ENCODE measurements around the gene ZBTB38. TPM values are rescaled to one million over a fixed set of nuclear protein-coding genes. Genes with fewer than 3 reads are reported as not detected.

ZBTB38 gene, protein sequence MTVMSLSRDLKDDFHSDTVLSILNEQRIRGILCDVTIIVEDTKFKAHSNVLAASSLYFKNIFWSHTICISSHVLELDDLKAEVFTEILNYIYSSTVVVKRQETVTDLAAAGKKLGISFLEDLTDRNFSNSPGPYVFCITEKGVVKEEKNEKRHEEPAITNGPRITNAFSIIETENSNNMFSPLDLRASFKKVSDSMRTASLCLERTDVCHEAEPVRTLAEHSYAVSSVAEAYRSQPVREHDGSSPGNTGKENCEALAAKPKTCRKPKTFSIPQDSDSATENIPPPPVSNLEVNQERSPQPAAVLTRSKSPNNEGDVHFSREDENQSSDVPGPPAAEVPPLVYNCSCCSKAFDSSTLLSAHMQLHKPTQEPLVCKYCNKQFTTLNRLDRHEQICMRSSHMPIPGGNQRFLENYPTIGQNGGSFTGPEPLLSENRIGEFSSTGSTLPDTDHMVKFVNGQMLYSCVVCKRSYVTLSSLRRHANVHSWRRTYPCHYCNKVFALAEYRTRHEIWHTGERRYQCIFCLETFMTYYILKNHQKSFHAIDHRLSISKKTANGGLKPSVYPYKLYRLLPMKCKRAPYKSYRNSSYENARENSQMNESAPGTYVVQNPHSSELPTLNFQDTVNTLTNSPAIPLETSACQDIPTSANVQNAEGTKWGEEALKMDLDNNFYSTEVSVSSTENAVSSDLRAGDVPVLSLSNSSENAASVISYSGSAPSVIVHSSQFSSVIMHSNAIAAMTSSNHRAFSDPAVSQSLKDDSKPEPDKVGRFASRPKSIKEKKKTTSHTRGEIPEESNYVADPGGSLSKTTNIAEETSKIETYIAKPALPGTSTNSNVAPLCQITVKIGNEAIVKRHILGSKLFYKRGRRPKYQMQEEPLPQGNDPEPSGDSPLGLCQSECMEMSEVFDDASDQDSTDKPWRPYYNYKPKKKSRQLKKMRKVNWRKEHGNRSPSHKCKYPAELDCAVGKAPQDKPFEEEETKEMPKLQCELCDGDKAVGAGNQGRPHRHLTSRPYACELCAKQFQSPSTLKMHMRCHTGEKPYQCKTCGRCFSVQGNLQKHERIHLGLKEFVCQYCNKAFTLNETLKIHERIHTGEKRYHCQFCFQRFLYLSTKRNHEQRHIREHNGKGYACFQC (N-terminal part only)
- total RNA-seq, result 101 TPM

DNA sequence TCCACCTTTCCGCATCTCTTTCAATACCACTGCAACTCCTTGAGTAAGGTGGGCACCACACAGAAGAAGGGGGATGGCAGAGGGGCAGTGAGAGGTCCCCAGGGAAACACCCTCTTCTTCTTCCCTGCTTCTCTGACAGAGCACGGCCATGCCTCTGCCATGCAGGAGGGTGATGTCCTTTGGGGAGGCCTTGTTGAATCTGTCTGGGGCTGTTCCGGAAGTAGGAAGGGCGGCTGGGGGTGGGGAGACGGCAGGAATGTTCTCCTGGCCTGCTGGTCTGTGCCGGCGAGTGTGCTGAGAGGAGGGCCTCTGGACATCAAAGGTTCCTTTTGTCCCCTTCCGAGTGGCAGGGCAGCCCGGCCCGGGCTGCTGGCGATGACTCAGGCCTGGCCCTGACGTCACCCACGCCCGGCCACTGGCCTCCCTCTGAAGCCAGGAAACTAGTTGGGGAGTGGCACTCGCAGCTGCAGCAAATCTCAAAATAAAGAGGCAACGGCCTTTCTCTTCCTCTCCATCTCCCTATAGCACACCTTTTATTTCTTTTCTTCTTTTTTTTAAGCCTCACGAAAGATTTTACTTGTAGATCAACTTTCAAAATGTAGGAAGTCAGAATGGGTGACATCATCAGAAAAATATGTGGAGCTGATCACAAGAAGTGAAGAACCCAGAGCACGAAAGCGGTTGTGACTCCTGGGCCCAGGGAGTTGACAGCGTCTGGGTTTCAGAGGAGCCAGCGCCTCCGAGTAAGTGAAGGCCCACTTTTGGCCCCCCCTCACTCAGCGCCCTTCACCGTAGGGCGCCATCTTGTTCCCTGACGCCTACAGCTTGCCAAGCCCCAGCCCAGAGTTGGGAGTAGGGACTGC is at the start of gene ZBTB38:
Gene ZBTB38 (plus strand): TSS at position 443 of the 863 bp plus-strand sequence. CDS start 73,885 bp downstream, outside the sequence.
- no peaks in the 10 kb centered on the region for H3K27me3 ChIP-seq
- intact Hi-C loops (cut with DNase I), result loop anchor here (1.0 to 5.0 kb wide), 5 partner anchors 35 to 909 kb away; no protein-coding TSS in a partner anchor
- H3K27ac ChIP-seq, result peak within 1 kb of the TSS; percentile 98 to 99
- peaks cover 0 to 7% of the 10 kb centered on the region in 2 donors for H3K36me3 ChIP-seq
- TF ChIP-seq, protein P1, sequence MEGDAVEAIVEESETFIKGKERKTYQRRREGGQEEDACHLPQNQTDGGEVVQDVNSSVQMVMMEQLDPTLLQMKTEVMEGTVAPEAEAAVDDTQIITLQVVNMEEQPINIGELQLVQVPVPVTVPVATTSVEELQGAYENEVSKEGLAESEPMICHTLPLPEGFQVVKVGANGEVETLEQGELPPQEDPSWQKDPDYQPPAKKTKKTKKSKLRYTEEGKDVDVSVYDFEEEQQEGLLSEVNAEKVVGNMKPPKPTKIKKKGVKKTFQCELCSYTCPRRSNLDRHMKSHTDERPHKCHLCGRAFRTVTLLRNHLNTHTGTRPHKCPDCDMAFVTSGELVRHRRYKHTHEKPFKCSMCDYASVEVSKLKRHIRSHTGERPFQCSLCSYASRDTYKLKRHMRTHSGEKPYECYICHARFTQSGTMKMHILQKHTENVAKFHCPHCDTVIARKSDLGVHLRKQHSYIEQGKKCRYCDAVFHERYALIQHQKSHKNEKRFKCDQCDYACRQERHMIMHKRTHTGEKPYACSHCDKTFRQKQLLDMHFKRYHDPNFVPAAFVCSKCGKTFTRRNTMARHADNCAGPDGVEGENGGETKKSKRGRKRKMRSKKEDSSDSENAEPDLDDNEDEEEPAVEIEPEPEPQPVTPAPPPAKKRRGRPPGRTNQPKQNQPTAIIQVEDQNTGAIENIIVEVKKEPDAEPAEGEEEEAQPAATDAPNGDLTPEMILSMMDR (IDR thresholded peaks at IDR 0.05), result no peak
- peak; percentile 86 to 98 for DNase-seq (ENCODE audit: low spot score in 2 of 2)
- H3K9me3 ChIP-seq, result no peaks in the 10 kb centered on the region
- peak within 1 kb of the TSS; percentile 52 to 61 for H3K4me3 ChIP-seq
- peaks cover 6 to 37% of the 10 kb centered on the region in 2 donors for H3K4me1 ChIP-seq

DNA sequence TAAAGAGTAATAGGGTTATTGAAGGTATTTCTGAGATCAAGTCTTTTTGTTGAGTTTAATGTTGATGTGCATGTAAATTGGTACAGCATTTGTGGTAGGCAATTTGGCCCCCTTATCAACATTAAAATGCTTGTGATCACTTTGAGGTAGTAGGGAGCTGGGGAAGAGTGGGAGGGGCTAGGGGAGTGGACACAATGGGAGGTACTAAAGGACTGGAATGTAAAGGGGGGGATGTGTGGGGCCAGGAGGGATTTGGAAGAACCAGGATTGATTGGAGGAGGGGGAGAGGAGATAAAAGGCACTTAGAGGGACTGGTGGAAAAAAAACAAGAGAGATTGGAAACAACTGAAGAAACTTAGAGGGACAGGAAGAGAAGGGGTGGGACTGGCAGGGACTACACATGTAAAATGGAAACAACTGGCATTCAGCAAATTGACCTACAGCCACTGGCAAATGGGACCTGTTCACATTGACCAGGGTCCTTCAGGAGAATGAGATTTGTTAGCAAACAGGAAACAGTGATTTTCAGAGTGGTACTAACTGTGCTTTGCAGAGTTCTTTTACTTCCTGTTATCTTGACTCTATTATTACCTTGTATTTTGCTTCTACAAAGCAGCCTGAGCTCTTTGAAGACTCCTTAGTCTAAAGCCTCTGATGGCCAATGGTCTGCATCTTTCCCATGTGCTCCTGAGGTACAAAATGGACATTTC is 47.8 kb upstream of the ZBTB38 start:
- no peak overlapping the region for H3K27ac ChIP-seq
- H3K9me3 ChIP-seq, result no peaks in the 10 kb centered on the region
- TF ChIP-seq, protein P1 (IDR thresholded peaks at IDR 0.05), result no peak
- intact Hi-C loops (cut with DNase I), result no loop called here
- H3K36me3 ChIP-seq, result no peaks in the 10 kb centered on the region
- H3K4me1 ChIP-seq, result no peaks in the 10 kb centered on the region
- H3K4me3 ChIP-seq, result no peak overlapping the region
- H3K27me3 ChIP-seq, result no peaks in the 10 kb centered on the region
- no peak for DNase-seq (ENCODE audit: low spot score in 2 of 2)

DNA sequence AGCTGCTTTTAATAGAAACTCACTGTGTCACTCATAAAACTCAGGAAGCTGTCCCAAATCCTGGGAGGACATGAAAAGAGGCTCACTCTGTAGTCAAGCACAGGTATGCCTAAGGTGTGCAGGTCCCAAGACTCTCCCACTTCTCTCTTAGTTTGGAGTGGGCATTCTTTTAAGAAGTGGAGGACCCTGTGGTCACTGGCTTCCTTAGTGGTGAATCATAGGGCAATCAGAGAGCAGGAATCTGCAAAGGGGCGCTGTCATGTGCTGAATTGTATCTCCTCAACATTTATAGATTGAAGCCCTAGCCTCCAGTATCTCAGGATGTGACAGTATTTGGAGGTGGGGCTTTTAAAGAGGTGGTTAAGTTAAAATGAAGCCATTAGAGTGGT is 47.2 kb upstream of the ZBTB38 start:
- TF ChIP-seq, protein P1 (IDR thresholded peaks at IDR 0.05), result no peak
- DNase-seq (ENCODE audit: low spot score in 2 of 2), result no peak
- H3K27ac ChIP-seq, result no peak overlapping the region
- intact Hi-C loops (cut with DNase I), result no loop called here
- no peaks in the 10 kb centered on the region for H3K4me1 ChIP-seq
- no peak overlapping the region for H3K4me3 ChIP-seq
- no peaks in the 10 kb centered on the region for H3K9me3 ChIP-seq
- H3K27me3 ChIP-seq, result no peaks in the 10 kb centered on the region
- H3K36me3 ChIP-seq, result no peaks in the 10 kb centered on the region

DNA sequence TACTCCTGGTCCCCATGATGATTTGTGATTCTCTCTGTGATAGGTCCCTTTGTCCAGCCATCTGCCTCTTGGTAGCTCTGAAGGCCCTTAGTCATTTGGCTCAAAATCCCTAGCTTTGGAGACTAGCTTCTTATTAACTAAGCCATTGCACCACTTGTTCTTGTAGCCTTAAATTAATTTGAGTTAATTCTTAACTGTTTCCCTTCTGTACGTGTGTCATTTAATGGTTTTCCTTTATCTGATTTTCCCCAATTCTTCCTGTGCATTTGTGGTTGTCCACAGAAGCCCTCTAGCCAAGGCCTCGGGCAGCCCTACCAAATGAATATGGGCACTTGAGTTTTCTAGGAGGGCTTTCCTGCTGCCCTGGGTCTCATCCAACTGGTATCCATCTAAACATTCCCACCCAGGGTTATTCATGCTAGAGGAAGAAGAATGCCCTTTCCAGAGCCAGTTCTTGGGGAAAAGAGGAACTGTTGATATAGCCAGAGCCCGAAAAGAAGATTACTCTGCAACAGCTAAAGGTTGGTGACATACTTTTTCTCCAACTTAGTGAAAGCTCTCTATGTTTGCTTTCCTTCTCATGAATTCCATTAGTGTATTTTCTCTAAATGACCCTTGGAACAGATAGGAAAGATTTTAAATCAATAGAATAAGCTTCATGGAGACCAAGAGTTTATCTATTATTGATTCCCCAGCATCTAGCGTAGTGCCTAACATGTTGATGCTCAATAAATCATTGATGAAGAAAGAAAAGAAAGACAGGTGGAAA is 44.2 kb upstream of the ZBTB38 start:
- Histone ChIP-seq H3K9me3 (no peaks in the 10 kb centered on the region), H3K27ac (no peak overlapping the region), H3K4me1 (no peaks in the 10 kb centered on the region), H3K36me3 (no peaks in the 10 kb centered on the region), H3K4me3 (no peak overlapping the region), H3K27me3 (no peaks in the 10 kb centered on the region)
- DNase-seq (ENCODE audit: low spot score in 2 of 2), result no peak
- intact Hi-C loops (cut with DNase I), result no loop called here
- TF ChIP-seq, protein P1 (IDR thresholded peaks at IDR 0.05), result no peak

Measured in ascending aorta (tissue), 2 donors.